Neural cell (in vitro differentiated cells): Measurements from ENCODE around the gene TFRC. TPM values are rescaled to one million over a fixed set of nuclear protein-coding genes. Genes with fewer than 3 reads are reported as not detected.
"Not testable (repeated sequence)": the region's sequence is repeated elsewhere in the genome, so short reads cannot be mapped to it uniquely, and the experiment has no call there.

Experiments used
- H2AFZ ChIP-seq: fragments of 200-600, 300-800 bp; sonication (generic), shearing (Covaris generic); 2 replicates; pipeline ENCODE4 v1.6.0; 2014; ENCODE audit warnings: low read depth, mild to moderate bottlenecking, antibody characterized with exemption, low read length, moderate library complexity
- H3F3A ChIP-seq: fragments of 200-600 bp; shearing (Covaris generic); 2 replicates; pipeline ENCODE4 v1.6.1; 2016; ENCODE audit warnings: mild to moderate bottlenecking, moderate library complexity, mixed read lengths, antibody characterized with exemption, low read length; ENCODE audit not compliant: insufficient read depth, poor library complexity, severe bottlenecking
- H3K27ac ChIP-seq: fragments of 200-600, 300-800 bp; sonication (generic), shearing (Covaris generic); 2 replicates; pipeline ENCODE4 v1.5.1; 2014; ENCODE audit warnings: mild to moderate bottlenecking, low read length, moderate library complexity
- H3K27me3 ChIP-seq: fragments of 300-800, 200-600 bp; sonication (generic), shearing (Covaris generic); 2 replicates; pipeline ENCODE4 v1.6.0; 2014; ENCODE audit warnings: mild to moderate bottlenecking, low read depth, low read length, moderate library complexity; ENCODE audit not compliant: insufficient read depth
- H3K36me3 ChIP-seq: fragments of 300-800, 200-600 bp; sonication (generic), shearing (Covaris generic); 2 replicates; pipeline ENCODE4 v1.5.1; 2014; ENCODE audit warnings: mild to moderate bottlenecking, antibody characterized with exemption, low read length, moderate library complexity; ENCODE audit not compliant: insufficient read depth
- H3K4me2 ChIP-seq: fragments of 300-800, 200-600 bp; sonication (generic), shearing (Covaris generic); 2 replicates; pipeline ENCODE4 v1.6.0; 2014; ENCODE audit warnings: mild to moderate bottlenecking, low read length
- H3K4me3 ChIP-seq: fragments of 300-800, 200-600 bp; sonication (generic), shearing (Covaris generic); 2 replicates; pipeline ENCODE4 v1.5.1; 2014; ENCODE audit warnings: mild to moderate bottlenecking, low read length, moderate library complexity
- H3K79me2 ChIP-seq: fragments of 200-600 bp; shearing (Covaris generic); replicated peaks from 2 replicates; pipeline ENCODE4 v1.6.0; 2014; ENCODE audit warnings: mild to moderate bottlenecking, low read length, moderate library complexity; ENCODE audit not compliant: insufficient read depth
- H3K9ac ChIP-seq: fragments of 300-800, 200-600 bp; sonication (generic), shearing (Covaris generic); 2 replicates; pipeline ENCODE4 v1.6.1; 2016; ENCODE audit warnings: mild to moderate bottlenecking, low read length, mixed read lengths
- H3K9me2 ChIP-seq: fragments of 200-600 bp; shearing (Covaris generic); 2 replicates; pipeline ENCODE4 v1.6.1; 2016; ENCODE audit warnings: mild to moderate bottlenecking, low read length, mixed read lengths; ENCODE audit not compliant: insufficient read depth
- H3K9me3 ChIP-seq: fragments of 200-600, 300-800 bp; sonication (generic), shearing (Covaris generic); 2 replicates; pipeline ENCODE4 v1.6.1; 2016; ENCODE audit warnings: mild to moderate bottlenecking, mixed run types, low read length, moderate library complexity, mixed read lengths
- H4K20me1 ChIP-seq: fragments of 200-600 bp; shearing (Covaris generic); 2 replicates; pipeline ENCODE4 v1.6.1; 2016; ENCODE audit warnings: mild to moderate bottlenecking, mixed run types; ENCODE audit not compliant: insufficient read depth
- CTCF ChIP-seq: fragments of 450-650 bp; IDR thresholded peaks from 2 replicates; pipeline ENCODE4 v1.5.1; 2014; ENCODE audit warnings: antibody characterized with exemption, mild to moderate bottlenecking, moderate library complexity; ENCODE audit not compliant: poor library complexity, severe bottlenecking
- EP300 ChIP-seq: fragments of 450-650 bp; conservative IDR thresholded peaks from 2 replicates; pipeline ENCODE4 v1.6.1; 2014; ENCODE audit warnings: antibody characterized with exemption, mild to moderate bottlenecking, moderate library complexity; ENCODE audit not compliant: poor library complexity, severe bottlenecking
- EZH2 ChIP-seq: fragments of 200-600, 300-800 bp; shearing (Covaris generic), sonication (generic); IDR thresholded peaks from 2 replicates; pipeline ENCODE4 v1.6.1; 2014; ENCODE audit warnings: antibody characterized with exemption, low read length, borderline replicate concordance, mild to moderate bottlenecking; ENCODE audit not compliant: insufficient read depth, poor library complexity, severe bottlenecking
- MXI1 ChIP-seq: fragments of 450-650 bp; conservative IDR thresholded peaks from 2 replicates; pipeline ENCODE4 v1.6.1; 2014; ENCODE audit warnings: antibody characterized with exemption, mild to moderate bottlenecking; ENCODE audit not compliant: poor library complexity, severe bottlenecking
- POLR2AphosphoS5 ChIP-seq: IDR thresholded peaks from 2 replicates; pipeline ENCODE4 v1.6.1; 2012
- RAD21 ChIP-seq: fragments of 450-650 bp; conservative IDR thresholded peaks from 2 replicates; pipeline ENCODE4 v1.6.1; 2014; ENCODE audit warnings: antibody characterized with exemption, mild to moderate bottlenecking, moderate library complexity
- REST ChIP-seq: IDR thresholded peaks from 2 replicates; pipeline ENCODE4 v1.6.1; 2012; ENCODE audit warnings: borderline replicate concordance
- SMC3 ChIP-seq: fragments of 450-650 bp; conservative IDR thresholded peaks from 2 replicates; pipeline ENCODE4 v1.6.1; 2014; ENCODE audit warnings: antibody characterized with exemption, mild to moderate bottlenecking, moderate library complexity; ENCODE audit not compliant: poor library complexity
- TAF1 ChIP-seq: IDR thresholded peaks from 2 replicates; pipeline ENCODE4 v1.6.1; 2012; ENCODE audit warnings: low read depth
- polyA plus RNA-seq: library from polyadenylated mRNA; depleted of rRNA; stranded (reverse); fragments of >200 nt; gene quantifications from 2 replicates; pipeline ENCODE4 v1.2.3, GENCODE V29; 2014

TFRC gene
- polyA plus RNA-seq, 1 donor from 2014 or later: 82.7 TPM

GRCh38 chr3:196057760-196058331, 24.0 kb downstream of the TFRC start:
- Histone ChIP-seq H2AFZ (no peak overlapping the region), H3K27ac (no peak overlapping the region), H4K20me1 (no peaks in the 10 kb centered on the region), H3K9me3 (no peaks in the 10 kb centered on the region), H3K27me3 (no peaks in the 10 kb centered on the region), H3K36me3 (peaks cover 8% of the 10 kb centered on the region), H3K4me3 (no peak overlapping the region), H3K79me2 (no peaks in the 10 kb centered on the region), H3K9ac (no peak overlapping the region), H3F3A (no peaks in the 10 kb centered on the region), H3K4me2 (no peak overlapping the region), H3K9me2 (no peaks in the 10 kb centered on the region)
- no peak for TF ChIP-seq MXI1
- no peak for TF ChIP-seq POLR2AphosphoS5
- no peak for TF ChIP-seq EP300
- TF ChIP-seq EZH2: no peak
- no peak for TF ChIP-seq REST
- TF ChIP-seq SMC3: no peak
- TF ChIP-seq CTCF: no peak
- TF ChIP-seq TAF1: no peak
- no peak for TF ChIP-seq RAD21

GRCh38 chr3:196056371-196056770, 25.5 kb downstream of the TFRC start:
- not testable (repeated sequence) for H2AFZ ChIP-seq, H3K9me2 ChIP-seq, H3K36me3 ChIP-seq, H3K4me3 ChIP-seq, H3F3A ChIP-seq, H3K9me3 ChIP-seq, H3K27me3 ChIP-seq, H3K79me2 ChIP-seq, H3K27ac ChIP-seq, H3K4me2 ChIP-seq, H3K9ac ChIP-seq, H4K20me1 ChIP-seq

GRCh38 chr3:196055683-196056270, 26.1 kb downstream of the TFRC start:
- Histone ChIP-seq H3K9me3 (no peaks in the 10 kb centered on the region), H3K9me2 (no peaks in the 10 kb centered on the region), H3K4me3 (no peak overlapping the region), H2AFZ (no peak overlapping the region), H3F3A (no peaks in the 10 kb centered on the region), H3K4me2 (no peak overlapping the region), H3K79me2 (no peaks in the 10 kb centered on the region), H3K36me3 (peaks cover 8% of the 10 kb centered on the region), H3K27me3 (no peaks in the 10 kb centered on the region), H3K27ac (no peak overlapping the region), H3K9ac (no peak overlapping the region), H4K20me1 (no peaks in the 10 kb centered on the region)
- no peak for TF ChIP-seq REST
- no peak for TF ChIP-seq SMC3
- TF ChIP-seq EZH2: no peak
- TF ChIP-seq POLR2AphosphoS5: no peak
- TF ChIP-seq CTCF: no peak
